ENCODE measurements around the gene LAIR1.

LAIR1 gene

DNA sequence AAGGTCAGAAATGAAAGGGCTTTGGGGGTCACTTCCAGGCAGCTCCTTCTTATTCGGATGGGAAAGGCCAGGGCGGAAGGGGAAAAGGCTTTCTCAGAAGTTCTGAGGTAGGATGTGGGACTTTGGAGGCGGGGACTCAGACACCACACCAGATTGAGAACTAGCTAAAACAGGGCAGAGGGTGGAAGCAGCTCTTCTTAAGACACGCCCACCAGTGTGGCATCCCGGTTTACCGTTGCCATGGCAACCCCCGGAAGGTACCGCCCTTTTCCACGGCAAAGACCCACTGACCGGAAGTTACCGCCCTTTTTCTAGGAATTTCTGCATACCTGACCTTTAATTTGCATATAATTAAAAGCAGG, 48.0 kb downstream of the LAIR1 start:
- DNase-seq: peak; percentile 34 to 76

GRCh38 chr19:54315956-54316355, 48.8 kb downstream of the LAIR1 start:
- no peak for DNase-seq

GRCh38 chr19:54312436-54313377, 52.0 kb downstream of the LAIR1 start, which contains the start of gene LILRA5:
TSS of gene LILRA5 (minus strand) at chr19:54313166. CDS start at chr19:54313019, 147 bp downstream.
- DNase-seq: peak; percentile 24 to 64

DNA sequence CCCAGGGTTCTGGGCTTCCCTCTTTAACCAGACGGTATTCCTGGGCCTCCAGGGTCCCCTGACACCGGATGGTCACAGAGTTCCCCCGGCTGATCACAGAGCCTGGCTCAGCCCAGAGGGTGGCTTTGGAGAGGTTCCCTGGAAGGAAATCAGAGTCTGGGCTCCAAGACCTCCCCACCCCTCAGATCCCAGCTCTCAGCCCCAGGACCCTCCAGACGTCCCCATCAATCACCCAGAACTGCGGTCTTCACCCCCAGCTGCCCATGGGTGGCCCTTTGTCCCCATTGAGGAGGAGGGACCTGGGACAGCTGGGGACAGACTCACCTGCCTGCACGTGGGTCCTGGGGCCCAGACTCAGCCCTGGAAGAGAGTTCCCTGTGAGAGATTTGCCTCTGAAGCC, 52.7 kb downstream of the LAIR1 start:
- no peak for DNase-seq

GRCh38 chr19:54311486-54311885, 53.2 kb downstream of the LAIR1 start:
- DNase-seq: no peak

GRCh38 chr19:54310543-54310942, 54.2 kb downstream of the LAIR1 start:
- no peak for DNase-seq

GRCh38 chr19:54309811-54310210, 54.9 kb downstream of the LAIR1 start:
- DNase-seq: no peak

GRCh38 chr19:54307389-54308020, 57.2 kb downstream of the LAIR1 start:
- DNase-seq: no peak

GRCh38 chr19:54305141-54305540, 59.6 kb downstream of the LAIR1 start:
- no peak for DNase-seq

DNA sequence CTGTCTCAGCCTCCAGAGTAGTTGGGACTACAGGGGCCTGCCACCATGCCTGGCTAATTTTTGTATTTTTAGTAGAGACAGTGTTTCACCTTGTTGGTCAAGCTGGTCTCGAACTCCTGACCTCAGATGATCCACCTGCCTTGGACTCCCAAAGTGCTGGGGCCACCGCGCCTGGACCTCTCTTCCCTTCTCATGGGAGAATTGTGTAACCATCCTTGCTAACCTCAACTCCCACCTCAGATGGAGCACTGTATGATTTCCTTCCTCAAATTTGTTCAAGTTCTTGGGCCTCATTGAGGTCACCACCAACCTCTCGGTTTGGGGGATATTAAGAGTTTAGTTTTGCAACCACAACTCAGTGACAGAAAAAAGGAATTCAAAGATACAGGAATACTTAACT, 62.5 kb downstream of the LAIR1 start:
- peak in 1 of 2 donors; percentile 37 for DNase-seq

Data from CD4-positive, alpha-beta T cell treated with Interferon alpha-2 for 1 hour (primary cell).